Endothelial cell of umbilical vein (primary cell): Measurements from ENCODE around the gene ZNF438. TPM values are rescaled to one million over a fixed set of nuclear protein-coding genes. Genes with fewer than 3 reads are reported as not detected.

Source experiments
- BruUV-seq: library from RNA; stranded (reverse); fragments of 400-500 nt; replicated peaks from 2 replicates; lab custom pipeline; 2021; lab: Mats Ljungman, UMichigan
- CTCF ChIA-PET: fragments of 300-600, 350-600 bp; sonication (Branson Sonifier 250); formaldehyde crosslinking; loops from one replicate; lab custom pipeline; 2021; ENCODE audit warnings: antibody characterized with exemption, inconsistent platforms; lab: Charles Lee
- POLR2A ChIA-PET: fragments of 300-600, 350-600 bp; sonication (Branson Sonifier 250); formaldehyde crosslinking; loops from one replicate; lab custom pipeline; 2021; ENCODE audit warnings: antibody characterized with exemption, inconsistent platforms; lab: Charles Lee
- DNase-seq: peaks from one replicate; pipeline ENCODE4 v3.0.0-alpha.2; 2011; ENCODE audit warnings: low read depth, low spot score
- FAIRE-seq: peaks from 2 replicates; lab custom pipeline; 2011; peaks lifted over from hg19 to GRCh38; lab: Jason Lieb, UNC
- H2AFZ ChIP-seq: 2 replicates; pipeline ENCODE4 v1.6.0; 2012; ENCODE audit warnings: low read depth, low read length, control low read depth, inconsistent platforms
- H3K27ac ChIP-seq: 2 replicates; pipeline ENCODE4 v1.5.1; 2011; ENCODE audit warnings: low read depth, mild to moderate bottlenecking, control low read depth, low read length, moderate library complexity; ENCODE audit not compliant: insufficient read depth
- H3K27me3 ChIP-seq, 2 experiments: 2 replicates each; pipeline versions ENCODE4 v1.6.0 to v1.6.1; 2011; ENCODE audit warnings: low read length in 2 of 2, mixed read lengths in 1 of 2; ENCODE audit not compliant: control insufficient read depth in 2 of 2, insufficient read depth in 2 of 2
- H3K36me3 ChIP-seq, 2 experiments: 2 replicates in 1 of 2; 3 replicates in 1 of 2; pipeline ENCODE4 v1.5.1; 2011; ENCODE audit warnings: low read length in 2 of 2, mild to moderate bottlenecking in 1 of 2, moderate library complexity in 1 of 2; ENCODE audit not compliant: control insufficient read depth in 2 of 2, insufficient read depth in 2 of 2; ENCODE audit errors: extremely low read depth in 1 of 2
- H3K4me1 ChIP-seq: 3 replicates; pipeline ENCODE4 v1.5.1; 2011; ENCODE audit warnings: mild to moderate bottlenecking, low read length; ENCODE audit not compliant: control insufficient read depth, insufficient read depth; ENCODE audit errors: extremely low read depth
- H3K4me2 ChIP-seq: 2 replicates; pipeline ENCODE4 v1.6.1; 2011; ENCODE audit warnings: low read length, control low read depth, mixed read lengths; ENCODE audit not compliant: insufficient read depth
- H3K4me3 ChIP-seq, 3 experiments: fragments of 200-600 bp in 1 of 3; sonication (generic), shearing (Covaris generic) in 1 of 3; replicated peaks in 1 of 3; 2 replicates each; pipeline ENCODE4 v1.5.1; 2011 to 2016; ENCODE audit warnings: control low read depth in 3 of 3, low read length in 3 of 3, mild to moderate bottlenecking in 2 of 3, inconsistent platforms in 1 of 3, low read depth in 1 of 3, moderate library complexity in 1 of 3; ENCODE audit not compliant: insufficient read depth in 1 of 3
- H3K79me2 ChIP-seq: 2 replicates; pipeline ENCODE4 v1.6.0; 2012; ENCODE audit warnings: low read length, inconsistent platforms; ENCODE audit not compliant: control insufficient read depth, insufficient read depth
- H3K9ac ChIP-seq: replicated peaks from 2 replicates; pipeline ENCODE3; 2011; ENCODE audit warnings: low read length, control low read depth; ENCODE audit not compliant: insufficient read depth; ENCODE audit errors: extremely low read depth
- H3K9me1 ChIP-seq: replicated peaks from 3 replicates; pipeline ENCODE4 v1.6.0; 2011; ENCODE audit warnings: mild to moderate bottlenecking, low read length; ENCODE audit not compliant: control insufficient read depth, insufficient read depth; ENCODE audit errors: extremely low read depth
- H3K9me3 ChIP-seq: replicated peaks from 2 replicates; pipeline ENCODE4 v1.5.1; 2012; ENCODE audit warnings: low read length, inconsistent platforms; ENCODE audit not compliant: control insufficient read depth, insufficient read depth
- H4K20me1 ChIP-seq: replicated peaks from 2 replicates; pipeline ENCODE3; 2011; ENCODE audit warnings: mild to moderate bottlenecking, low read length; ENCODE audit not compliant: control insufficient read depth, insufficient read depth; ENCODE audit errors: extremely low read depth
- CTCF ChIP-seq, 2 donors: IDR thresholded peaks; 1 replicate in 1 of 2; 2 replicates in 1 of 2; pipeline ENCODE4 v1.5.1; 2011; ENCODE audit warnings: low read length in 2 of 2, mild to moderate bottlenecking in 2 of 2, moderate library complexity in 2 of 2, control low read depth in 1 of 2, inconsistent platforms in 1 of 2, low read depth in 1 of 2; ENCODE audit not compliant: insufficient read depth in 1 of 2; ENCODE audit errors: extremely low read depth in 1 of 2
- EZH2 ChIP-seq: IDR thresholded peaks from 2 replicates; pipeline ENCODE4 v1.6.1; 2012; ENCODE audit warnings: borderline replicate concordance, low read depth, mild to moderate bottlenecking, moderate library complexity, low read length, inconsistent platforms; ENCODE audit not compliant: severe bottlenecking
- FOS ChIP-seq: IDR thresholded peaks from 2 replicates; pipeline ENCODE4 v1.6.1; 2011; ENCODE audit warnings: mild to moderate bottlenecking, low read length, moderate library complexity, borderline replicate concordance; ENCODE audit not compliant: insufficient read depth
- GATA2 ChIP-seq: IDR thresholded peaks from 2 replicates; pipeline ENCODE4 v1.7.0; 2011; ENCODE audit warnings: low read depth, mild to moderate bottlenecking, moderate library complexity, mixed read lengths, low read length; ENCODE audit not compliant: insufficient read length, insufficient read depth
- JUN ChIP-seq: IDR thresholded peaks from 2 replicates; pipeline ENCODE4 v1.6.1; 2011; ENCODE audit warnings: borderline replicate concordance, low read depth; ENCODE audit not compliant: insufficient read length, insufficient read depth
- MYC ChIP-seq: IDR thresholded peaks from one replicate; pipeline ENCODE4 v1.6.1; 2011; ENCODE audit warnings: mild to moderate bottlenecking, low read depth, low read length
- POLR2A ChIP-seq: IDR thresholded peaks from 2 replicates; pipeline ENCODE4 v1.6.1; 2012; ENCODE audit warnings: low read depth, mild to moderate bottlenecking, control low read depth, low read length
- POLR2AphosphoS5 ChIP-seq: IDR thresholded peaks from 2 replicates; pipeline ENCODE4 v1.6.1; 2012; ENCODE audit warnings: low read depth, mild to moderate bottlenecking, control low read depth, low read length, moderate library complexity; ENCODE audit not compliant: insufficient read depth
- dilution Hi-C: fragments of 300-500 bp; cut with MboI; formaldehyde crosslinking; loops from one replicate; pipeline ENCODE4 v1.15.0; 2019; ENCODE audit warnings: low sequenced_read_pairs; ENCODE audit not compliant: extremely low pct_ligation_motif_present
- intact Hi-C: fragments of 100-400 bp; cut with micrococcal nuclease; formaldehyde crosslinking; loops from one replicate; pipeline ENCODE4 v1.10.0; 2022
- polyA plus RNA-seq, 4 experiments: library from polyadenylated mRNA; depleted of rRNA in 3 of 4; stranded (reverse) in 3 of 4; unstranded in 1 of 4; fragments of >200 nt; gene quantifications; 2 replicates each; pipeline versions ENCODE4 v1.2.1 to v1.2.3, GENCODE V29; 2011 to 2012; ENCODE audit warnings: missing spikeins in 1 of 4
- total RNA-seq: library from RNA; stranded (reverse); gene quantifications from 2 replicates; pipeline ENCODE4 v1.2.3, GENCODE V29; 2021
- TF ChIP-seq, protein P1 (sequence below): IDR thresholded peaks from 2 replicates; pipeline ENCODE4 v1.6.1; 2011; ENCODE audit not compliant: insufficient read depth, insufficient read length

The ZNF438 gene
- total and polyA plus RNA-seq, 2 donors (not counting 3 experiments of a cell fraction or from before 2014, with no cell fraction given): 7.2 to 15.1 TPM

DNA sequence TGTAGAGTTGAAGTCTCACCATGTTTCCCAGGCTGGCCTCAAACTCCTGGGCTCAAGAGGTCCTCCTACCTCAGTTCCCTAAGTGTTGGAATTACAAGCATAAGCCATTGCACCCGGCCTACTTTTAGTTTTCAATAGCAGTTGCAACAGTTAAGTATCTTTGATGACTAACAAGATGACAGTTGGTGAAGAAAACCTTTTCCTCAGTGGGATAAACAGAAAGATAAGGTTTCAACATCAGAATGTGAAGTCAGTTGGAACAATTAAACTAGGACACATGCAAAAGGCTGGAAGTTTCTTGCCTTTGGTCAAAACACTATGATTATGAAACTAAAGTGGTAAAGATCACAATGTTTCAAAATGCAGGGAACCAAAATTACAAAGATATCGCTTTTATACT is 169.2 kb downstream of the ZNF438 start:
- Histone ChIP-seq H3K36me3 (no peaks in the 10 kb centered on the region), H3K9ac (no peak overlapping the region), H3K79me2 (no peaks in the 10 kb centered on the region), H3K4me3 (no peak overlapping the region), H2AFZ (no peak overlapping the region), H3K9me1 (no peaks in the 10 kb centered on the region), H3K9me3 (no peaks in the 10 kb centered on the region), H3K27me3 (no peaks in the 10 kb centered on the region), H4K20me1 (no peaks in the 10 kb centered on the region), H3K4me2 (no peak overlapping the region), H3K27ac (no peak overlapping the region), H3K4me1 (peaks cover 38% of the 10 kb centered on the region)
- TF ChIP-seq EZH2: no peak
- TF ChIP-seq GATA2: no peak
- FAIRE-seq (no peak), DNase-seq (no peak)
- dilution Hi-C loops (no loop called here), intact Hi-C loops (no loop called here)
- ChIA-PET CTCF (interaction anchor here (1.2 kb wide), 1 partner anchor 15 kb away, joined by 3 read pairs; no protein-coding TSS in a partner anchor), POLR2A (no interaction called here)
- no TSS peak for BruUV-seq

DNA sequence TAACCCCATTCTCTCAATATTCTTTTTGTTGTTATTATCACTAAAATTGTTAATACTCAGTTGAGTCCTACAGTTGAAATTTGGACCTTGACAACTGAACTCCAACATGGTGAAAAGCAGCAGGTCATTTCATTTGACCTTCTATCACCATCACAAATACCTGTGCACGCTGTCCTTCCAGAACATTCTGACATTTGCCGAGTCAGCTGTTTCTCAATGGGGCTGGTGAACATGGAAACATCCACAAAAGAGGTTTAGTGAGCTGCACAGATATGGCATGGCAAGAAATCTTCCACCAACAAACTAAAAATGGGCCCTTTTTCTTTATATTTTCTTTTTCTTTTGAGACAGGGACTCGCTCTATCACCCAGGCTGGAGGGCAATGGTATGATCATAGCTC is 169.7 kb downstream of the ZNF438 start:
- Histone ChIP-seq H3K27ac (no peak overlapping the region), H3K4me1 (peaks cover 40% of the 10 kb centered on the region), H2AFZ (no peak overlapping the region), H3K4me2 (no peak overlapping the region), H3K9ac (no peak overlapping the region), H3K9me1 (no peaks in the 10 kb centered on the region), H3K27me3 (no peaks in the 10 kb centered on the region), H3K79me2 (no peaks in the 10 kb centered on the region), H3K4me3 (no peak overlapping the region), H3K9me3 (no peaks in the 10 kb centered on the region), H4K20me1 (no peaks in the 10 kb centered on the region), H3K36me3 (no peaks in the 10 kb centered on the region)
- FAIRE-seq (no peak), DNase-seq (no peak)
- TF ChIP-seq FOS (no peak), POLR2AphosphoS5 (no peak), GATA2 (no peak), MYC (no peak), POLR2A (no peak), CTCF (IDR thresholded peaks at IDR 0.05; ENCODE audit: extremely low read depth in 1 of 2, insufficient read depth in 1 of 2, low read depth in 1 of 2, low read length in 2 of 2) (no peak), EZH2 (no peak), JUN (no peak)
- TF ChIP-seq, protein P1, sequence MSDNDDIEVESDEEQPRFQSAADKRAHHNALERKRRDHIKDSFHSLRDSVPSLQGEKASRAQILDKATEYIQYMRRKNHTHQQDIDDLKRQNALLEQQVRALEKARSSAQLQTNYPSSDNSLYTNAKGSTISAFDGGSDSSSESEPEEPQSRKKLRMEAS: no peak
- CTCF ChIA-PET: no interaction called here
- dilution Hi-C loops (no loop called here), intact Hi-C loops (no loop called here)
- BruUV-seq: no TSS peak
- POLR2A ChIA-PET: no interaction called here
